SK-N-SH (cell line): ENCODE measurements around the gene POLR1D. TPM values are rescaled to one million over a fixed set of nuclear protein-coding genes. Genes with fewer than 3 reads are reported as not detected.
"Not testable (repeated sequence)": the region's sequence is repeated elsewhere in the genome, so short reads cannot be mapped to it uniquely, and the experiment has no call there.

ENCODE experiments used
- CTCF ChIA-PET: fragments of 300-600, 350-600 bp; formaldehyde crosslinking; extraction: SDS; loops from one replicate; lab custom pipeline; 2021; lab: Yijun Ruan, JAX
- POLR2A ChIA-PET: fragments of 350-600 bp; sonication (Branson Sonifier 250); formaldehyde crosslinking; extraction: SDS; loops from one replicate; lab custom pipeline; 2020; ENCODE audit warnings: antibody characterized with exemption, inconsistent platforms; lab: Yijun Ruan, JAX
- DNase-seq: peaks from one replicate; pipeline ENCODE4 v3.0.0; 2012
- H2AFZ ChIP-seq: fragments of 200-600 bp; sonication (generic); 2 replicates; pipeline ENCODE4 v1.8.1; 2016; ENCODE audit warnings: antibody characterized with exemption, mild to moderate bottlenecking, low read depth
- H3F3A ChIP-seq: fragments of 200-600 bp; sonication (generic); replicated peaks from 2 replicates; pipeline ENCODE3; 2016; ENCODE audit warnings: antibody characterized with exemption, mild to moderate bottlenecking; ENCODE audit not compliant: insufficient read depth
- H3K27ac ChIP-seq, 2 experiments: fragments of 200-500 bp in 1 of 2; fragments of 200-600 bp in 1 of 2; sonication (Bioruptor generic) in 1 of 2; sonication (generic), shearing (Covaris generic) in 1 of 2; 2 replicates each; pipeline versions ENCODE4 v1.5.1 to v1.6.1; 2014 to 2016; ENCODE audit warnings: low read depth in 2 of 2, inconsistent platforms in 1 of 2, low read length in 1 of 2, mild to moderate bottlenecking in 1 of 2, mixed read lengths in 1 of 2
- H3K27me3 ChIP-seq: fragments of 200-600 bp; sonication (generic), shearing (Covaris generic); 2 replicates; pipeline ENCODE4 v1.6.1; 2016; ENCODE audit warnings: mixed run types; ENCODE audit not compliant: insufficient read depth
- H3K36me3 ChIP-seq, 2 experiments: fragments of 200-500 bp in 1 of 2; fragments of 200-600 bp in 1 of 2; sonication (Bioruptor generic) in 1 of 2; sonication (generic) in 1 of 2; replicated peaks in 1 of 2; 2 replicates each; pipeline versions ENCODE3 to v1.5.1; 2014 to 2016; ENCODE audit warnings: low read length in 1 of 2, mild to moderate bottlenecking in 1 of 2; ENCODE audit not compliant: insufficient read depth in 2 of 2, control insufficient read depth in 1 of 2
- H3K4me1 ChIP-seq, 2 experiments: fragments of 200-500 bp in 1 of 2; fragments of 200-600 bp in 1 of 2; sonication (Bioruptor generic) in 1 of 2; sonication (generic), shearing (Covaris generic) in 1 of 2; 2 replicates each; pipeline versions ENCODE4 v1.5.1 to v1.6.1; 2014 to 2016; ENCODE audit warnings: low read depth in 1 of 2, low read length in 1 of 2, mixed run types in 1 of 2; ENCODE audit not compliant: insufficient read depth in 2 of 2, control insufficient read depth in 1 of 2
- H3K4me2 ChIP-seq: fragments of 200-600 bp; sonication (generic), shearing (Covaris generic); 2 replicates; pipeline ENCODE4 v1.6.1; 2017; ENCODE audit warnings: mixed run types
- H3K4me3 ChIP-seq, 2 experiments: fragments of 200-500 bp in 1 of 2; fragments of 200-600 bp in 1 of 2; sonication (Bioruptor generic) in 1 of 2; sonication (generic), shearing (Covaris generic) in 1 of 2; 2 replicates each; pipeline versions ENCODE4 v1.5.1 to v1.8.1; 2014 to 2016; ENCODE audit warnings: low read depth in 2 of 2, inconsistent platforms in 1 of 2, low read length in 1 of 2, mild to moderate bottlenecking in 1 of 2, mixed read lengths in 1 of 2, moderate library complexity in 1 of 2
- H3K79me2 ChIP-seq: fragments of 200-600 bp; sonication (generic); 2 replicates; pipeline ENCODE4 v1.8.1; 2017; ENCODE audit warnings: mild to moderate bottlenecking; ENCODE audit not compliant: insufficient read depth
- H3K9ac ChIP-seq: fragments of 200-600 bp; sonication (generic); 2 replicates; pipeline ENCODE4 v1.6.1; 2017; ENCODE audit warnings: mixed run types
- H3K9me2 ChIP-seq: fragments of 200-600 bp; sonication (generic); 2 replicates; pipeline ENCODE4 v1.6.1; 2017; ENCODE audit warnings: mixed run types
- H3K9me3 ChIP-seq: fragments of 200-600 bp; sonication (generic); 2 replicates; pipeline ENCODE4 v1.6.1; 2017; ENCODE audit warnings: mixed run types, mild to moderate bottlenecking, moderate library complexity
- H4K20me1 ChIP-seq: fragments of 200-600 bp; sonication (generic); 2 replicates; pipeline ENCODE4 v1.6.1; 2017; ENCODE audit warnings: mild to moderate bottlenecking, mixed run types; ENCODE audit not compliant: insufficient read depth
- EP300 ChIP-seq, 2 experiments: IDR thresholded peaks; 2 replicates each; pipeline versions ENCODE4 v1.4.0 to v1.6.1; 2012; ENCODE audit warnings: borderline replicate concordance in 1 of 2, low read depth in 1 of 2, low read length in 1 of 2
- FOXJ3 ChIP-seq: sonication (generic); formaldehyde crosslinking; IDR thresholded peaks from 2 replicates; pipeline ENCODE4 v1.5.1; 2020; ENCODE audit warnings: mild to moderate bottlenecking, missing genetic modification reagents
- GABPA ChIP-seq: IDR thresholded peaks from 2 replicates; pipeline ENCODE4 v1.4.0; 2012; ENCODE audit warnings: low read depth, mild to moderate bottlenecking
- IRF3 ChIP-seq: fragments of 150-350 bp; IDR thresholded peaks from 2 replicates; pipeline ENCODE4 v1.6.1; 2016; ENCODE audit warnings: mild to moderate bottlenecking, low read depth, low read length
- MEF2A ChIP-seq: IDR thresholded peaks from 2 replicates; pipeline ENCODE4 v1.4.0; 2012; ENCODE audit warnings: low read depth, borderline replicate concordance
- MXI1 ChIP-seq: IDR thresholded peaks from 2 replicates; pipeline ENCODE4 v1.6.1; 2012; ENCODE audit warnings: mild to moderate bottlenecking, low read depth, low read length, improper control_type of control experiment
- NRF1 ChIP-seq: IDR thresholded peaks from 2 replicates; pipeline ENCODE4 v1.6.1; 2012; ENCODE audit warnings: low read depth, mild to moderate bottlenecking, low read length
- RCOR1 ChIP-seq: fragments of 150-350 bp; IDR thresholded peaks from 2 replicates; pipeline ENCODE4 v1.6.1; 2017; ENCODE audit warnings: antibody characterized with exemption, low read length
- SMC3 ChIP-seq: IDR thresholded peaks from 2 replicates; pipeline ENCODE4 v1.6.1; 2012; ENCODE audit warnings: low read depth, low read length, improper control_type of control experiment
- TAF1 ChIP-seq: IDR thresholded peaks from 2 replicates; pipeline ENCODE4 v1.6.1; 2012; ENCODE audit warnings: low read depth, mild to moderate bottlenecking, low read length, moderate library complexity, borderline replicate concordance
- USF1 ChIP-seq: IDR thresholded peaks from 2 replicates; pipeline ENCODE4 v1.4.0; 2012; ENCODE audit warnings: low read depth, borderline replicate concordance
- USF2 ChIP-seq: fragments of 150-350 bp; IDR thresholded peaks from 2 replicates; pipeline ENCODE4 v1.6.1; 2017; ENCODE audit warnings: antibody characterized with exemption, low read length, low read depth, borderline replicate concordance
- YY1 ChIP-seq: IDR thresholded peaks from 2 replicates; pipeline ENCODE4 v1.4.0; 2012; ENCODE audit warnings: low read depth, mild to moderate bottlenecking
- WGBS: methylation state at CpG from one replicate; pipeline ENCODE4 v1.1.6; 2017; ENCODE audit warnings: low lambda C conversion rate; 5-methylcytosine and 5-hydroxymethylcytosine counted together
- polyA plus RNA-seq, 3 experiments: library from polyadenylated mRNA; depleted of rRNA; stranded (reverse); fragments of >200 nt; gene quantifications; 2 replicates each; pipeline ENCODE4 v1.2.3, GENCODE V29; 2012

POLR1D gene
- polyA plus RNA-seq, 1 of the 3 experiments (the other 2 are of a cell fraction), result 150 TPM

GRCh38 chr13:27627380-27627779 lies 5.7 kb downstream of the POLR1D start:
- WGBS, result 96% methylated on average over 3 of the region's 3 CpGs
- H3K79me2 ChIP-seq, result peaks cover 83% of the 10 kb centered on the region
- CTCF ChIA-PET, result no interaction called here
- H2AFZ ChIP-seq, result no peak overlapping the region
- H3K4me1 ChIP-seq, result peaks cover 0 to 9% of the 10 kb centered on the region in 2 experiments; a peak in 2 of 4 replicates
- no peak overlapping the region for H3K27ac ChIP-seq
- no peak overlapping the region for H3K4me2 ChIP-seq
- H3K36me3 ChIP-seq, result peaks cover 41 to 42% of the 10 kb centered on the region in 2 experiments
- no peak overlapping the region for H3K9ac ChIP-seq
- H3F3A ChIP-seq, result peaks cover 4% of the 10 kb centered on the region
- H3K27me3 ChIP-seq, result no peaks in the 10 kb centered on the region
- DNase-seq, result no peak
- no peaks in the 10 kb centered on the region for H3K9me3 ChIP-seq
- H3K9me2 ChIP-seq, result no peaks in the 10 kb centered on the region
- POLR2A ChIA-PET, result interaction anchor here (0.6 kb wide), 1 partner anchor 184 kb away, joined by 3 read pairs; no protein-coding TSS in a partner anchor
- TF ChIP-seq YY1 (no peak), SMC3 (no peak), GABPA (no peak), FOXJ3 (CRISPR knock-in tag) (no peak), EP300 (IDR thresholded peaks at IDR 0.05; ENCODE audit: borderline replicate concordance in 1 of 2, low read depth in 1 of 2, low read length in 1 of 2) (no peak), MEF2A (no peak), USF2 (no peak), TAF1 (no peak), RCOR1 (no peak), IRF3 (no peak), USF1 (no peak), MXI1 (no peak)
- H4K20me1 ChIP-seq, result peaks cover 62% of the 10 kb centered on the region
- no peak overlapping the region for H3K4me3 ChIP-seq

- H3K9ac ChIP-seq, result no peak overlapping the region
- no peaks in the 10 kb centered on the region for H3K27me3 ChIP-seq
- H3K4me1 ChIP-seq, result peaks cover 0 to 3% of the 10 kb centered on the region in 2 experiments; a peak in 2 of 4 replicates
- peaks cover 4% of the 10 kb centered on the region for H3F3A ChIP-seq
- CTCF ChIA-PET, result no interaction called here
- H2AFZ ChIP-seq, result no peak overlapping the region
- no peak overlapping the region for H3K27ac ChIP-seq
- peaks cover 80% of the 10 kb centered on the region for H3K79me2 ChIP-seq
- POLR2A ChIA-PET, result interaction anchor here (0.7 kb wide), 1 partner anchor 703 kb away, joined by 3 read pairs; no protein-coding TSS in a partner anchor
- H3K9me2 ChIP-seq, result no peaks in the 10 kb centered on the region
- DNase-seq, result no peak
- 79% methylated on average over 4 of the region's 4 CpGs for WGBS
- H3K9me3 ChIP-seq, result no peaks in the 10 kb centered on the region
- peaks cover 60% of the 10 kb centered on the region for H4K20me1 ChIP-seq
- H3K4me3 ChIP-seq, result no peak overlapping the region
- peaks cover 38 to 43% of the 10 kb centered on the region in 2 experiments for H3K36me3 ChIP-seq
- H3K4me2 ChIP-seq, result no peak overlapping the region
- TF ChIP-seq NRF1, result no peak
Measured at GRCh38 chr13:27628081-27628480, 6.4 kb downstream of the POLR1D start.

GRCh38 chr13:27628766-27629165 lies 7.1 kb downstream of the POLR1D start:
- H3K27ac ChIP-seq, H3K4me1 ChIP-seq, H3K4me2 ChIP-seq, H3K9ac ChIP-seq, H3F3A ChIP-seq, H3K27me3 ChIP-seq, H3K4me3 ChIP-seq, H3K9me3 ChIP-seq, H2AFZ ChIP-seq, DNase-seq, H3K9me2 ChIP-seq: not testable (repeated sequence)
- Histone ChIP-seq H3K36me3 (peaks cover 33 to 38% of the 10 kb centered on the region in 2 experiments), H3K79me2 (peaks cover 77% of the 10 kb centered on the region), H4K20me1 (peaks cover 58% of the 10 kb centered on the region)
- POLR2A ChIA-PET, result interaction anchor here (0.7 kb wide), 1 partner anchor 703 kb away, joined by 3 read pairs; no protein-coding TSS in a partner anchor
- WGBS, result 96% methylated on average over 4 of the region's 4 CpGs
- CTCF ChIA-PET, result interaction anchor here (1.0 to 1.8 kb wide), 2 partner anchors 8 to 12 kb away, joined by 3 to 5 read pairs; partner anchors contain the start of gene LNX2
